Bronchial epithelial cell (primary cell): ENCODE results near the gene ACCSL. TPM values are rescaled to one million over a fixed set of nuclear protein-coding genes. Genes with fewer than 3 reads are reported as not detected.

Experiments used
- DNase-seq: peaks from one replicate; pipeline ENCODE4 v3.0.0-alpha.2; 2010; ENCODE audit warnings: low read depth
- FAIRE-seq: peaks from 2 replicates; lab custom pipeline; 2011; peaks lifted over from hg19 to GRCh38; lab: Jason Lieb, UNC
- H3K27me3 ChIP-seq: 2 replicates; pipeline ENCODE4 v1.5.1; 2011; ENCODE audit warnings: low read length; ENCODE audit not compliant: control insufficient read depth, insufficient read depth
- H3K36me3 ChIP-seq: 2 replicates; pipeline ENCODE4 v1.5.1; 2011; ENCODE audit warnings: low read length; ENCODE audit not compliant: control insufficient read depth, insufficient read depth
- H3K4me3 ChIP-seq: 2 replicates; pipeline ENCODE4 v1.5.1; 2011; ENCODE audit warnings: mild to moderate bottlenecking, low read depth, low read length, control low read depth
- total RNA-seq: library from RNA; depleted of rRNA; stranded (reverse); fragments of >200 nt; gene quantifications from 2 replicates; pipeline ENCODE4 v1.2.1, GENCODE V29; 2014
- TF ChIP-seq, protein P1 (sequence below): IDR thresholded peaks from 2 replicates; pipeline ENCODE4 v1.5.1; 2011; ENCODE audit warnings: mild to moderate bottlenecking, moderate library complexity, low read length, control low read depth, inconsistent platforms; ENCODE audit not compliant: insufficient read depth, severe bottlenecking

Gene ACCSL
- total RNA-seq, 1 donor from 2014 or later: not detected

DNA sequence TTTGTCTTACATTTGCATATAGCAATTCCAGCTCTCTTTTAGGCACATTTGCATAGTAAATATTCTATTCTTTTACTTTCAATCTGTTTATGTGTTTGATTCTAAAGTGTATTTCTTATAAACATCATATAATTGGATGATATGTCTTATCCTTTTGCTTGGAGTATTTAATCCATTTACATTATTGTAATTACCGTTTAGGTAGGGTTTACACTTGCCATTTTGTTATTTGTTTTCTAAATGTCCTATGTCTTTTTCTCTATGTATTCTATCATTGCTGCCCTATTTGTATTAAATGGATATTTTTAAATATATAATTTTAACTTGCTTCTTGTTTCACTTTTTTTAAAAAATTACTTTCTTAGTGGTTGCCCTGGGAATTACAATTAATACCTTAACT, 22.8 kb upstream of the ACCSL start:
- FAIRE-seq (no peak), DNase-seq (no peak)
- Histone ChIP-seq H3K4me3 (no peak overlapping the region), H3K27me3 (no peaks in the 10 kb centered on the region), H3K36me3 (no peaks in the 10 kb centered on the region)
- TF ChIP-seq, protein P1, sequence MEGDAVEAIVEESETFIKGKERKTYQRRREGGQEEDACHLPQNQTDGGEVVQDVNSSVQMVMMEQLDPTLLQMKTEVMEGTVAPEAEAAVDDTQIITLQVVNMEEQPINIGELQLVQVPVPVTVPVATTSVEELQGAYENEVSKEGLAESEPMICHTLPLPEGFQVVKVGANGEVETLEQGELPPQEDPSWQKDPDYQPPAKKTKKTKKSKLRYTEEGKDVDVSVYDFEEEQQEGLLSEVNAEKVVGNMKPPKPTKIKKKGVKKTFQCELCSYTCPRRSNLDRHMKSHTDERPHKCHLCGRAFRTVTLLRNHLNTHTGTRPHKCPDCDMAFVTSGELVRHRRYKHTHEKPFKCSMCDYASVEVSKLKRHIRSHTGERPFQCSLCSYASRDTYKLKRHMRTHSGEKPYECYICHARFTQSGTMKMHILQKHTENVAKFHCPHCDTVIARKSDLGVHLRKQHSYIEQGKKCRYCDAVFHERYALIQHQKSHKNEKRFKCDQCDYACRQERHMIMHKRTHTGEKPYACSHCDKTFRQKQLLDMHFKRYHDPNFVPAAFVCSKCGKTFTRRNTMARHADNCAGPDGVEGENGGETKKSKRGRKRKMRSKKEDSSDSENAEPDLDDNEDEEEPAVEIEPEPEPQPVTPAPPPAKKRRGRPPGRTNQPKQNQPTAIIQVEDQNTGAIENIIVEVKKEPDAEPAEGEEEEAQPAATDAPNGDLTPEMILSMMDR: no peak

DNA sequence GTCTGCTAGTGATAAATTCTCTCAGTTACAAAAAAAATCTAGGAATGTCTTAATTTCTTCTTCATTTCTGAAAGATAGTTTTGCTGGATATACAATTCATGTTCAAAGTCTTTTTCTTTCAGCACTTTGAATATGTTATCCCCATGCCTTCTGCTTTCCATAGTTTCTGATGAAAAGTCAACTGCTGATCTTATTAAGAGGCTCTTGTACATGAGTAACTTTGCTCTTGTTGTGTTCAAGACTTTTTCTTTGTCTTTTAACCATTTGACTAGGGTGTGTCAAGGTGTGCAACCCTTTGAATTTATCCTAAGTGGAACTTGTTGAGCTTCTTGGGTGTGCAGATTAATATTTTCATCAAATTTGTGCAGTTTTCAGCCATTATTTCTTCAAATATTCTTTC, 22.1 kb upstream of the ACCSL start:
- Histone ChIP-seq H3K36me3 (no peaks in the 10 kb centered on the region), H3K27me3 (no peaks in the 10 kb centered on the region), H3K4me3 (no peak overlapping the region)
- no peak for FAIRE-seq
- DNase-seq: no peak
- TF ChIP-seq, protein P1: no peak

DNA sequence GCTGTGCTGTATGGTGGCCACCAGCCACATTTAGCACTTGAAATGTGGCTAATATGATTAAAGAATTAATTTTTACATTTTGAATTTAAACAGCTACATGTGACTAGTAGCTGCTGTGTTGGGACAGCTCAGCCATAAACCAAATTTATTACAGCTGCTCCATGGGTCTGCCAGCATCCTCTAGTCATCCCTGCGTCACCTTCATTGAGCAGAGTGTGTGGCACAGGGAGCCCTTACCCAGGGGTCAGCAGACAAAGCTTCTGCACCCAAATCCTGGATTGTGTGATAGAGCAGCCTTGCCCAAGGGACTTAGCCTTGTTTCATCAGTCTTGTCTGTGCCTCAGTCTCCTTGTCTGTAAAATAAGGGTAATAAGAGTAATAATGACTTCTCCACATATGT, 19.4 kb upstream of the ACCSL start:
- Histone ChIP-seq H3K36me3 (no peaks in the 10 kb centered on the region), H3K27me3 (peaks cover 2% of the 10 kb centered on the region), H3K4me3 (no peak overlapping the region)
- DNase-seq (no peak), FAIRE-seq (no peak)
- TF ChIP-seq, protein P1: no peak

DNA sequence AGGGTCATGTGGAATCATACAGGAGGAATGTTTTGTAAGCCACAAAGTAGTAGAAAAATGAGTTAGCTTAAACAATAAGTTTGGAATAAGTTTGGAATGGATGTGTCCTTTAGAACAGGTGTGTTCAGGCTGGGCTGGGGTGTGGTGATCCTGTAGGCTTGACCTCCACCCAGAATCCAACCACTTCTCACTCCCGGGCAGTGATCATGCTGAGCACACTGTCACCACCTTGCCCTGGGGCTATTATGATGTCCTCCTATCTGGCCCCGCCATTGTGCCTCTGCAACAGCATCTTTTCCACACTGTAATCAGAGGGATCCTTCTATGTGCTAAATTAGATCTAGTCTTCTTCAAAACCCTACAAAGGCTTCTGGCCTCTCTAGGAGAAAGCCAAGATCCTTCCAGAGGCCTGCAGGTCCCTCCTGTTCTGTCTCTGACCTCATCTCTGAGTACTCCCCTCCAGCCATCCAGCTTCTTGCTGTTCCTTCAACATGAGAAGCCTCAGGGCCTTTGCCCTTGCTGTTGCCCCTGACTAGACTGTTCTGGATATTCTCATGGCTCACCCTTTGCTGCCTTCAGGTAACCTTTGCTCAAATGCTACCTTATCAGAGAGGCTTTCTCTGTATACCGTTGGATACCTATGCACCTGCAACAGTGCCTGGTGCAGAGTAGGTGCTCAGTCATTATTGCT, 18.8 kb upstream of the ACCSL start:
- Histone ChIP-seq H3K27me3 (peaks cover 2% of the 10 kb centered on the region), H3K4me3 (no peak overlapping the region), H3K36me3 (no peaks in the 10 kb centered on the region)
- TF ChIP-seq, protein P1: no peak
- DNase-seq: no peak
- no peak for FAIRE-seq

DNA sequence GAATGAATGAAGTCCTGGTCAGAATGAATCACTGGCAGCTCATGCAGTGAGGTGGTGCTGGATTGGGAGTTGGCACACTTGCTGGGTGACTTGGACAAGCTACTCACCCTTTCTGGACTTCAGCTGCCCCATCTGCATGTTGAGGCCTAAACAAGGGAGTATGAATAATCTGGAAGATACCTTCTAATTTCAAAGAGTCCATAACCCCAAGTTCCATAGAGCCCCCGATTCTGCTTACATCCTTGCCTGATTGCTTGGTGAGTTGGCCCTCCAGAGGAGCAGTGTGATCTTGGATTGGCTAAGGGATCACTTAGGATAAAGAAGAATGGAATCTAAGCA, 18.3 kb upstream of the ACCSL start:
- H3K36me3 ChIP-seq: no peaks in the 10 kb centered on the region
- peaks cover 2% of the 10 kb centered on the region for H3K27me3 ChIP-seq
- DNase-seq (no peak), FAIRE-seq (no peak)
- H3K4me3 ChIP-seq: no peak overlapping the region
- TF ChIP-seq, protein P1: no peak
